Measurements from ENCODE around the gene CAMTA1.

DNA sequence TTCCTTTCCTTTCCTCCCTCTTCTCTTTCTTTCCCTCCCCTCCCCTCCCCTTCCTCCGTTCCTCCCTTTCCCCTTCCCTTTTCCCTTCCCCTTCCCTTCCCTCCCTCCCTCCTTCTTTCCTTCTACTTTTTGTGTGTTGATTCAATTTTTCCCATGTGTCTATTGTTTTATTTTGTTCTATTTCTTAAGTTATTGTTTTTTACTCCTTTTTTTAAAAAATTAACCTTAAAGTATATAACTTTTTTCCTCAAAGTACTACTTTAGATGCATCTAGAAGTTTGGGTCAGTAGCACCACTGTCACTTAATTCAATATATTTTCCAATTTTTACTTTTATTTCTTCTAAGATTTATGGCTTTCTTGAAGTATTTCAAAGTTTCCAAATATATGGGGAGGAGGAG, 537.7 kb downstream of the CAMTA1 start:
- TF ChIP-seq TARDBP (IDR thresholded peaks at IDR 0.05), result no peak
- TF ChIP-seq ARNT (IDR thresholded peaks at IDR 0.05), result no peak
- no peak for TF ChIP-seq FOXA1 (IDR thresholded peaks at IDR 0.05)
- no peak for TF ChIP-seq SP1 (IDR thresholded peaks at IDR 0.05)
- TF ChIP-seq FOXK2 (IDR thresholded peaks at IDR 0.05), result no peak
- no peak for TF ChIP-seq BHLHE40 (IDR thresholded peaks at IDR 0.05; ENCODE audit: borderline replicate concordance)
